B cell (primary cell): ENCODE measurements around the gene AVEN. TPM values are rescaled to one million over a fixed set of nuclear protein-coding genes. Genes with fewer than 3 reads are reported as not detected.

Source experiments
- ATAC-seq: fragments of 200-7000 bp; cut with Tn5 transposase; one replicate; pipeline ENCODE4 v1.10.0; 2021; ENCODE audit warnings: low read depth, mild to moderate bottlenecking, moderate number of reproducible peaks, moderate library complexity
- CTCF ChIA-PET: fragments of 350-600 bp; sonication (Branson Sonifier 250); formaldehyde crosslinking; loops from one replicate; lab custom pipeline; 2021; ENCODE audit warnings: antibody characterized with exemption, inconsistent platforms; lab: Charles Lee
- POLR2A ChIA-PET: fragments of 350-600 bp; sonication (Branson Sonifier 250); formaldehyde crosslinking; loops from one replicate; lab custom pipeline; 2021; ENCODE audit warnings: antibody characterized with exemption; lab: Charles Lee
- DNase-seq: peaks from one replicate; pipeline ENCODE4 v3.0.0; 2013
- H2AFZ ChIP-seq: 2 replicates; pipeline ENCODE4 v1.6.1; 2012; ENCODE audit warnings: mild to moderate bottlenecking, low read depth, low read length; ENCODE audit not compliant: insufficient read depth, poor library complexity, severe bottlenecking
- H3K27ac ChIP-seq, 2 donors: 1 replicate in 1 of 2; 2 replicates in 1 of 2; pipeline ENCODE4 v1.5.1; 2012 to 2013; ENCODE audit warnings: low read length in 2 of 2, mild to moderate bottlenecking in 2 of 2, moderate library complexity in 1 of 2
- H3K27me3 ChIP-seq, 4 experiments: fragments of 200-600 bp in 1 of 4; sonication (generic) in 1 of 4; replicated peaks in 1 of 4; 1 replicate in 2 of 4; 2 replicates in 2 of 4; pipeline versions ENCODE4 v1.6.1 to v1.7.0; 2013 to 2016; ENCODE audit warnings: low read length in 3 of 4, mild to moderate bottlenecking in 2 of 4, mixed read lengths in 1 of 4, moderate library complexity in 1 of 4; ENCODE audit not compliant: insufficient read depth in 4 of 4, control insufficient read depth in 3 of 4; ENCODE audit errors: control extremely low read depth in 1 of 4
- H3K36me3 ChIP-seq, 2 experiments: replicated peaks in 1 of 2; 1 replicate in 1 of 2; 2 replicates in 1 of 2; pipeline versions ENCODE4 v1.6.1 to v1.7.1; 2013; ENCODE audit warnings: low read length in 1 of 2; ENCODE audit not compliant: insufficient read depth in 2 of 2, control insufficient read depth in 1 of 2; ENCODE audit errors: control extremely low read depth in 1 of 2, extremely low read depth in 1 of 2
- H3K4me1 ChIP-seq, 2 donors: fragments of 200-600 bp in 1 of 2; sonication (generic) in 1 of 2; 1 replicate in 1 of 2; 2 replicates in 1 of 2; pipeline versions ENCODE4 v1.5.1 to v1.6.1; 2013 to 2017; ENCODE audit warnings: low read length in 2 of 2; ENCODE audit not compliant: control insufficient read depth in 2 of 2, insufficient read depth in 2 of 2
- H3K4me2 ChIP-seq: replicated peaks from 2 replicates; pipeline ENCODE3; 2012; ENCODE audit warnings: mild to moderate bottlenecking, low read depth, low read length; ENCODE audit not compliant: poor library complexity, severe bottlenecking
- H3K4me3 ChIP-seq, 5 experiments: fragments of 200-600 bp in 1 of 5; sonication (generic) in 1 of 5; 1 replicate in 3 of 5; 2 replicates in 2 of 5; pipeline versions ENCODE4 v1.5.1 to v1.7.0; 2011 to 2016; ENCODE audit warnings: low read length in 4 of 5, mild to moderate bottlenecking in 4 of 5, low read depth in 2 of 5, control low read depth in 1 of 5, moderate library complexity in 1 of 5; ENCODE audit not compliant: insufficient read depth in 1 of 5; ENCODE audit errors: control extremely low read depth in 1 of 5, extremely low read depth in 1 of 5
- H3K79me2 ChIP-seq: fragments of 200-600 bp; sonication (generic); one replicate; pipeline ENCODE4 v1.6.0; 2016; ENCODE audit warnings: low read length; ENCODE audit not compliant: control insufficient read depth, insufficient read depth
- H3K9ac ChIP-seq: fragments of 200-600 bp; sonication (generic); 2 replicates; pipeline ENCODE4 v1.6.1; 2017; ENCODE audit warnings: mild to moderate bottlenecking, low read length, moderate library complexity
- H3K9me3 ChIP-seq, 3 donors: one replicate each; pipeline versions ENCODE4 v1.6.1 to v1.7.1; 2013; ENCODE audit warnings: low read length in 2 of 3; ENCODE audit not compliant: control insufficient read depth in 2 of 3, insufficient read depth in 1 of 3; ENCODE audit errors: control extremely low read depth in 1 of 3
- H4K20me1 ChIP-seq: 2 replicates; pipeline ENCODE4 v1.6.0; 2012; ENCODE audit warnings: mild to moderate bottlenecking, low read length; ENCODE audit not compliant: insufficient read depth, control insufficient read depth, poor library complexity, severe bottlenecking
- H3K27ac Mint-ChIP-seq: one replicate; pipeline ENCODE4 v1.8.0; 2021; ENCODE audit warnings: mixed read lengths
- H3K27me3 Mint-ChIP-seq: one replicate; pipeline ENCODE4 v1.8.0; 2021; ENCODE audit warnings: mixed read lengths
- H3K4me1 Mint-ChIP-seq: one replicate; pipeline ENCODE4 v1.8.0; 2021; ENCODE audit warnings: mixed read lengths
- H3K4me3 Mint-ChIP-seq: one replicate; pipeline ENCODE4 v1.8.0; 2021; ENCODE audit warnings: mixed read lengths
- H3K9me3 Mint-ChIP-seq: one replicate; pipeline ENCODE4 v1.8.0; 2022; ENCODE audit warnings: mixed read lengths; ENCODE audit not compliant: insufficient read depth
- EZH2 ChIP-seq: IDR thresholded peaks from 2 replicates; pipeline ENCODE4 v1.6.1; 2012; ENCODE audit warnings: borderline replicate concordance, low read depth, mild to moderate bottlenecking, moderate library complexity, low read length; ENCODE audit not compliant: insufficient read depth, poor library complexity, severe bottlenecking
- WGBS: methylation state at CpG from one replicate; pipeline ENCODE4 v1.1.5; 2013; ENCODE audit warnings: missing lambda C conversion rate; ENCODE audit not compliant: insufficient coverage; 5-methylcytosine and 5-hydroxymethylcytosine counted together
- intact Hi-C: fragments of 100-400 bp; cut with micrococcal nuclease; formaldehyde crosslinking; loops from one replicate; pipeline ENCODE4 v1.10.0; 2022
- polyA plus RNA-seq: library from polyadenylated mRNA; depleted of rRNA; stranded (reverse); fragments of >200 nt; gene quantifications from 2 replicates; pipeline ENCODE4 v1.2.3, GENCODE V29; 2012
- total RNA-seq, 2 donors: library from RNA; stranded (reverse); fragments of 120-200 nt in 1 of 2; gene quantifications; 1 replicate in 1 of 2; 2 replicates in 1 of 2; pipeline versions ENCODE4 v1.2.3 to v1.2.4, GENCODE V29; 2013 to 2022
- TF ChIP-seq, protein P1 (sequence below): fragments of 200-600 bp; IDR thresholded peaks from one replicate; pipeline ENCODE4 v1.8.0; 2022; ENCODE audit warnings: antibody characterized with exemption, mild to moderate bottlenecking

Gene AVEN
- total and polyA plus RNA-seq, 2 donors (not counting 1 experiment from before 2014, with no cell fraction given) = 1.8 to 8.2 TPM

- Histone ChIP-seq H3K4me1 (no peaks in the 10 kb centered on the region), H3K36me3 (no peaks in the 10 kb centered on the region), H3K9ac (no peak overlapping the region), H3K79me2 (no peaks in the 10 kb centered on the region), H3K9me3 (peaks cover 1 to 9% (median 5%) of the 10 kb centered on the region in 3 donors), H3K27me3 (no peaks in the 10 kb centered on the region), H3K4me2 (no peak overlapping the region), H2AFZ (no peak overlapping the region), H3K4me3 (no peak overlapping the region), H3K27ac (no peak overlapping the region), H4K20me1 (no peaks in the 10 kb centered on the region)
- WGBS = no CpG with 5 or more reads among the region's 2 CpGs
- POLR2A ChIA-PET = no interaction called here
- intact Hi-C loops = no loop called here
- peaks cover 9% of the 10 kb centered on the region for H3K9me3 Mint-ChIP-seq
- no peaks in the 10 kb centered on the region for H3K4me1 Mint-ChIP-seq
- ATAC-seq = no peak
- TF ChIP-seq EZH2 = no peak
- TF ChIP-seq, protein P1, sequence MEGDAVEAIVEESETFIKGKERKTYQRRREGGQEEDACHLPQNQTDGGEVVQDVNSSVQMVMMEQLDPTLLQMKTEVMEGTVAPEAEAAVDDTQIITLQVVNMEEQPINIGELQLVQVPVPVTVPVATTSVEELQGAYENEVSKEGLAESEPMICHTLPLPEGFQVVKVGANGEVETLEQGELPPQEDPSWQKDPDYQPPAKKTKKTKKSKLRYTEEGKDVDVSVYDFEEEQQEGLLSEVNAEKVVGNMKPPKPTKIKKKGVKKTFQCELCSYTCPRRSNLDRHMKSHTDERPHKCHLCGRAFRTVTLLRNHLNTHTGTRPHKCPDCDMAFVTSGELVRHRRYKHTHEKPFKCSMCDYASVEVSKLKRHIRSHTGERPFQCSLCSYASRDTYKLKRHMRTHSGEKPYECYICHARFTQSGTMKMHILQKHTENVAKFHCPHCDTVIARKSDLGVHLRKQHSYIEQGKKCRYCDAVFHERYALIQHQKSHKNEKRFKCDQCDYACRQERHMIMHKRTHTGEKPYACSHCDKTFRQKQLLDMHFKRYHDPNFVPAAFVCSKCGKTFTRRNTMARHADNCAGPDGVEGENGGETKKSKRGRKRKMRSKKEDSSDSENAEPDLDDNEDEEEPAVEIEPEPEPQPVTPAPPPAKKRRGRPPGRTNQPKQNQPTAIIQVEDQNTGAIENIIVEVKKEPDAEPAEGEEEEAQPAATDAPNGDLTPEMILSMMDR = no peak
- no peaks in the 10 kb centered on the region for H3K27me3 Mint-ChIP-seq
- no peak for DNase-seq
- no peak overlapping the region for H3K27ac Mint-ChIP-seq
- H3K4me3 Mint-ChIP-seq = no peak overlapping the region
- CTCF ChIA-PET = no interaction called here
Measured at GRCh38 chr15:33882921-33883320, 156.1 kb downstream of the AVEN start.

DNA sequence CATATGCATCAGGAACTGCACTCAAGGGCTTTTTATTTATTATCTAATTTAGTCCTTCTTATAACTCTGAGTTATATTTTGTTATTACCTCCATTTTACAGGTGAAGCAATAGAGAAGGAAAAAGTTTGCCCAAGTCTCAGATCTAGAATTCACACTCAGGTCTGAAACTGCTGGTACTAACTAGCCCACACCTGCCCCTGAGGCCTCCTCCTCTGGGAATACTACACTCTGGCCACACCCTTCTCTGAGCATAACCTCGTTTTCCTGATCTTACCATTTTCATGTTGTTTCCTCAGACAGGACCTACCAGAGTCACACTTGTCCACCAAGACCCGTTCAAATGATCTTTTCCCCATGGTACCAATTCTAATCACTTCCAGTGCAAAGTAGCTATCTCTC lies 164.8 kb downstream of the AVEN start:
- Mint-ChIP-seq H3K9me3 (no peaks in the 10 kb centered on the region), H3K27ac (no peak overlapping the region), H3K4me1 (peaks cover 3% of the 10 kb centered on the region), H3K27me3 (no peaks in the 10 kb centered on the region), H3K4me3 (no peak overlapping the region)
- Histone ChIP-seq H3K27me3 (no peaks in the 10 kb centered on the region), H3K9ac (no peak overlapping the region), H3K27ac (no peak overlapping the region), H3K79me2 (no peaks in the 10 kb centered on the region), H3K4me2 (no peak overlapping the region), H3K9me3 (no peaks in the 10 kb centered on the region), H4K20me1 (no peaks in the 10 kb centered on the region), H3K36me3 (no peaks in the 10 kb centered on the region), H2AFZ (no peak overlapping the region), H3K4me3 (no peak overlapping the region), H3K4me1 (no peaks in the 10 kb centered on the region)
- POLR2A ChIA-PET = no interaction called here
- no peak for TF ChIP-seq EZH2
- TF ChIP-seq, protein P1 = no peak
- no peak for ATAC-seq
- 100% methylated on average over 1 of the region's 2 CpGs for WGBS
- DNase-seq = no peak
- CTCF ChIA-PET = no interaction called here
- intact Hi-C loops = no loop called here
